GM21576 (cell line): Measurements from ENCODE around the gene MEAK7.

Experiments used
- ATAC-seq: cut with Tn5 transposase; IDR thresholded peaks from one replicate; pipeline ENCODE4 v1.9.1; 2021; ENCODE audit warnings: mild to moderate bottlenecking, moderate library complexity; ENCODE audit not compliant: unreplicated experiment

The MEAK7 gene

GRCh38 chr16:84504420-84505248 lies at the start of gene MEAK7:
Gene MEAK7, minus strand, starts transcription at chr16:84504659. Its CDS starts 6,573 bp downstream, at chr16:84498086.
- peak; percentile 89 for ATAC-seq

GRCh38 chr16:84553873-84554399 lies 49.5 kb upstream of the MEAK7 start:
- ATAC-seq, result no peak

GRCh38 chr16:84552135-84552534 lies 47.7 kb upstream of the MEAK7 start:
- ATAC-seq, result no peak

GRCh38 chr16:84550096-84550495 lies 45.6 kb upstream of the MEAK7 start:
- ATAC-seq, result no peak

- ATAC-seq, result no peak
Observed at GRCh38 chr16:84548971-84549844, 44.7 kb upstream of the MEAK7 start.

GRCh38 chr16:84548508-84548907 lies 44.0 kb upstream of the MEAK7 start:
- no peak for ATAC-seq

GRCh38 chr16:84547546-84548061 lies 43.1 kb upstream of the MEAK7 start:
- ATAC-seq, result no peak

GRCh38 chr16:84546669-84547545 lies 42.4 kb upstream of the MEAK7 start:
- no peak for ATAC-seq

- no peak for ATAC-seq
Observed at GRCh38 chr16:84545114-84545737, 40.8 kb upstream of the MEAK7 start.

- ATAC-seq, result no peak
Observed at GRCh38 chr16:84544031-84544773, 39.7 kb upstream of the MEAK7 start.

GRCh38 chr16:84543253-84543652 lies 38.8 kb upstream of the MEAK7 start:
- no peak for ATAC-seq

- ATAC-seq, result no peak
Observed at GRCh38 chr16:84541999-84542817, 37.7 kb upstream of the MEAK7 start.

- ATAC-seq, result no peak
Observed at GRCh38 chr16:84540194-84540593, 35.7 kb upstream of the MEAK7 start.

- ATAC-seq, result no peak
Observed at GRCh38 chr16:84538222-84538840, 33.9 kb upstream of the MEAK7 start.

- ATAC-seq, result no peak
Observed at GRCh38 chr16:84537491-84538151, 33.2 kb upstream of the MEAK7 start.

- no peak for ATAC-seq
Observed at GRCh38 chr16:84535851-84536250, 31.4 kb upstream of the MEAK7 start.

GRCh38 chr16:84535408-84535807 lies 30.9 kb upstream of the MEAK7 start:
- ATAC-seq, result no peak
